Stimulated activated CD4-positive, alpha-beta T cell treated with anti-CD3 and anti-CD28 coated beads, Interleukin-2, amount 100 ng/mL, for 24 hours (primary cell): ENCODE data around the gene C16orf74.

Experiments used
- DNase-seq, 2 donors: peaks; one replicate each; pipeline ENCODE4 v3.0.0-alpha.2; 2020

C16orf74 gene

DNA sequence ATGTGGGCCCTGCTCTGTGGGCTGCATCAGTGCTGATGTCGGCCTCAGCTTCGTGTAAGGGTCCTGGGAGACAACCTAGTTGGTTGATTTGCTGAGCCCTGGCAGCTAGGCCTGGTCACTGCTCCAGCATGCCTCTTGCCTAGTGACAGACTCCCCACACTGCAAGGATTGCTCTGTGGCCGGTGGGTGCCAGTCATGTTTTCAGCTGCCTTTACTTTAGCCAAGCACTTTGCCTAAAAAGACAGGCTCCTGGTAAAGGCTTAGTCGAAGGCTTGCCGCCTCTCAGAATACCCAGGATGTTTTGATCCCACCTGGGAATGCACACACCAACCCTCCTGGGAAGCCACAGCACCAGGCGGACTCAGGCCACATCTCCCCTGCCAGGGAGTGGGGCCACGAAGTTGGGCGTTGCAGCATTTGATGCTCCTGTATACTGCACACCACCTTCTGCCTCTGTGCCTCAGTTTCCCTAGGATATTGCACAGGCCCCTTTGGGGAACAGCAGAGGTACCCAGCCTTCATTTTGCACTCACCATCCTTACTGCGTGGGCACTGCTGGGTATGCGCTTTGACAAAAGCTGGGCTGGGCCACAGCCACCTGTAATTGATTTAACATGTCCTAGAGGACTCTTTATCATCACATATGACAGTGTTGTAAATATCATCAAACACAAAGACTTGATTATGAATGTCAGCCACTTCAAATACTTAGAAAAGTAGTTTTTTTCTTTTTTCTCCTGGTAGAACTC is 82.0 kb downstream of the C16orf74 start:
- DNase-seq = no peak

DNA sequence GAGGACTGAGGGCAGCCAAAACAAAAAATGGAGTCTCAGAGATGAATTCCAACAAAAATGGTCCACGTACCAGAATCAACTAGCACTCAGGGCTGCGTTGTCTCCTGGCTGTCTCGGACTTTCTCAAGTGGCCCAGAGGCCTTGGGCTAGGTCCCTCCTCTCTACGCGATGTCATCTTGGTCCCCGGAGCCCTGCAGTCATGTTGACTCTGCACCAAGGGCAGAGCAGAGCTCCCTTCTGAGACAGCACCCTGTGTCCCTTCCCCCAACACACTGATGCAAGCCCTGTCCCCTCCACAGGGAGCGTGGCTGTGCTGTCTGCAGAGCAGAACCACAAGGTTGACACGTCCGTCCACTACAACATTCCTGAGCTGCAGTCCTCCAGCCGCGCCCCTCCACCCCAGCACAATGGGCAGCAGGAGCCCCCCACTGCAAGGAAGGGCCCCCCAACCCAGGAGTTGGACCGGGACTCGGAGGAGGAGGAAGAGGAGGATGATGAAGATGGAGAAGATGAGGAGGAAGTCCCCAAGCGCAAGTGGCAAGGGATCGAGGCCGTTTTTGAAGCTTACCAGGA is 83.0 kb downstream of the C16orf74 start:
- DNase-seq = no peak

DNA sequence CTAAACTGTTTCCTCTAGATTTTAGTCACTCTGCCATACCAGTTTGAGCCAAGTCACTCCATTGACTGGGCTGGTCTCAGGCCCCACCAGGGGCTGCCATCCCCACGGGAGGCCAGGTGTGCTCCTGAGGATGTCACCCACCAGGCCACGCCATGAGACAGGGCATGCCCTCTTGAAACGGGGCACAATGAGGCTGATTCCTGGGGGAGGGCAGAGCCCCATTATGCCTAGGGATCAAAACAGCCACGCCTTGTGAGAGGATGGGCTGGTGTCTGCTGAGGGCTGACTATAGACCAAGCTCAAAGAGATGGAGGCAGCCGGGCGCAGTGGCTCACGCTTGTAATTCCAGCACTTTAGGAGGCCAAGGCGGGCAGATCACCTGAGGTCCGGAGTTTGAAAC is 83.6 kb downstream of the C16orf74 start:
- DNase-seq = no peak

- DNase-seq = no peak
Observed at GRCh38 chr16:85665929-85666328, 85.0 kb downstream of the C16orf74 start.

- no peak for DNase-seq
Observed at GRCh38 chr16:85665373-85665740, 85.5 kb downstream of the C16orf74 start.

GRCh38 chr16:85664580-85665372 is 86.1 kb downstream of the C16orf74 start:
- DNase-seq = no peak

DNA sequence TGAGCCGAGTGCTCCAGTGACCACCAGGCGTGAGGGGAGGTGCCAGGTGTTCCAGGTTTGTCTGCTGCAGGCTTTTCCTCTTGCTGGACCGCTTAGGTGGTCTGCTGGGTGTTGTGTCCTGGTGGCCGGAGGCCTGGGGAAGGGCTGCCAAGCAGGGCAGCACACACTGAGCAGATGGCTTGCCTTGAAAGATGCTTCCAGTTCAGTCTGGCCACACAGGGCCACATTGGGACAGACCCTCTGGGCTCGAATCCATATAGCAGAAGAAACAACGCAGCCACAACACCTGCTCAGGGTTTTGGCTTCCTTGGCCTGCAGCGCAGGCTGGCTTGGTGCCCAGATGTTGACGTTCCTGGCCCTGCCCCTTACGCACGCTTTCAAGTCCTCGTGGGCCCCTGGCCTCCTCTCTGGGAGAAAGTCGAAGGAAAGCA is 87.0 kb downstream of the C16orf74 start:
- DNase-seq = no peak

DNA sequence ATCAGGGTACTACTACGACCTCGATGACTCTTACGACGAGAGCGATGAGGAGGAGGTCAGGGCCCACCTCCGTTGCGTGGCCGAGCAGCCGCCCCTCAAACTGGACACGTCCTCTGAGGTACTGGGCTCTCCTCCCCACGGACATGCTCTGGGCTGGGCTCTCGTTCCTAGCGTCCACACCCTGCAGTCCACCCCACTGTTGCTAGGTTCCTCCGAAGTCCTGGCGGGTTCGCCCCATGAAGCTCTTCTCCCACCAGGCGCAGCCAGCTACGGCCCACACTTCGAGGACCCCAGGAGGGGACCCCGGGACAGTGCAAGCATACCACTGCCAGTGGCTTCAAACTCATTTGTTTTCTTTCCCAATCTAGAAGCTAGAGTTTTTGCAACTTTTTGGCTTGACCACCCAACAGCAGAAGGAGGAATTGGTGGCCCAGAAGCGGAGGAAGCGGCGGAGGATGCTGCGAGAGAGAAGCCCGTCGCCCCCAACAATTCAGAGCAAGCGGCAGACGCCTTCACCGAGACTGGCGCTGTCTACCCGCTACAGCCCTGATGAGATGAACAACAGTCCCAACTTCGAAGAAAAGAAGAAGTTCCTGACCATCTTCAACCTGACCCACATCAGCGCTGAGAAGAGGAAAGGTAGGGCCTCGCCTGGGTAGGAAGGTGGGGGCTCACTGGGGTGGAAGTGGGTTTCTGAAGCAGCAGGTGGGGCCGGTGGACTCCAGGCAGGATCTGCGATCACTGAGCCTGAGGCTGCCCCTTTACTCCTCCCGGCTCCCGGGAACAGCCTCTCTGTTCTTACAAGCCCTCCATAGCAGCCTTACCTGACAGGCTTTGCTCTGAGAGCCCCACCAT is 87.7 kb downstream of the C16orf74 start:
- no peak for DNase-seq

GRCh38 chr16:85662482-85662812 is 88.4 kb downstream of the C16orf74 start:
- DNase-seq = no peak

DNA sequence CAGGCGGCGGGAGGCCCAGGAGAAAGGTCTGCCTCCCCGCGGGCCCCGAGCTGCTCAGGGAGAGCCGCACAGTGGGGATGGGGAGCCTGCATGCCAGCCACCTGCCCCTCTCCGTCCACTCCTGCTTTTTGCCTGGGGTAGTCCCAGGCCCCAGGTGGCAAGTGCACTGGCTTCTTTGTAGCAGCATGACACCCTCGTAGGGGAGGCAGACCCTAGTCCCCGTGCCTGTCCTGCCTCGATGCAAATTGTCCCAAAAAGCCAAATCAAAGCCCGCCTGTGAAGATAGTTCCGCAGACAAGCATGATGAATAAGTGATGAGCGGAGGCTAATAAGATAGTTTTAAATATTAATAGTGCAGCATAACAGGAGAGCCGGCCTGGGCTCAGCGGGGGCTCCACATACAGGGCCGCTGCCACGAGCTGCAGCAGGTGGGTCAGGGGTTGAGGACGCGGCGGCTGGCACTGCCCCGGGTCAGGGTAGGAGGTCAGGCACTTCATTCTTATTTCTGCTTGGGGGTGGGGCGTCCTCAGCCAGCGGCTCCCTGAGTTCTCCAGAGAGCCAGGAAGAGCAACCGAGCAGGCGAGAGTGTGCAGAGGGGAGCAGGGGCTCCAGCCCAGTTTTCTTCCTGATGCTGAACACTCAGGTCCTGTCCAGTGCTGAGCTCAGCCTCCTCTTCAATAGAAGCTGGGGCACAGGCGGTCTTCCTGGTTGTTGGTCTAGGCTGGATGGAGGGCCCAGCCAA is 89.0 kb downstream of the C16orf74 start:
- DNase-seq = no peak

- no peak for DNase-seq
Observed at GRCh38 chr16:85660843-85661739, 89.8 kb downstream of the C16orf74 start.

DNA sequence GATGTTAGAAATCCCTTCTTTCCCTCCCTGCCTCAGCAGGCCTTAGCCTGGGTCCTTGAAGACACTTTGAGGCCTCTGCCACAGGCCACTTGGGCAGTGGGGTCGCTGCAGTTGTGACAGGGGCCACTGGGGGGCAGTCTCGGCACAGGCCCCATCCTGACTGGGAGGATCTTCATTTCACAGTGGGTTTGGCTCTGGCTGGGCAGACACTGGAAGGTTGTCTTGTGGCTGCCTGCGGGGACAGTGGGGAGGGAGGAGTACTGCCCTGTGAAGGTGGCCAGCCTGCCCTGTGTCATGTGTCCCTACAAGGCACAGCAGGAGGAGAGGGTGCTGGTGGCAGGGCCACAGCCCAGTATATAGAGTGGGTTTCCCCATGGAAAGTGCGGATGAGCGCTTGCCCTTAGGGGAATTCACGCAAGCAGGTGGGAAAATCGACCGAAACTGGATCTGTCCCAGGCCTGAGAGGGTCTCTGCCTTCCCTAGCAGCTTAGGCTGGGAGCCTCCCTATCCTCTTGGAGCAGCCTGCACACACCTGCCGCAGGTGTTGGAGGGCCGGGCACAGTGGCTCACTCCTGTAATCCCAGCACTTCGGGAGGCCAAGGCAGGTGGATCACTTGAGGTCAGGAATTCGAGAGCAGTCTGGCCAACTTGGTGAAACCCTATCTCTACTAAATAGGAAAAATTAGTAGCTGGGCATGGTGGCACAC is 90.9 kb downstream of the C16orf74 start:
- DNase-seq = peak; percentile 76 to 80

DNA sequence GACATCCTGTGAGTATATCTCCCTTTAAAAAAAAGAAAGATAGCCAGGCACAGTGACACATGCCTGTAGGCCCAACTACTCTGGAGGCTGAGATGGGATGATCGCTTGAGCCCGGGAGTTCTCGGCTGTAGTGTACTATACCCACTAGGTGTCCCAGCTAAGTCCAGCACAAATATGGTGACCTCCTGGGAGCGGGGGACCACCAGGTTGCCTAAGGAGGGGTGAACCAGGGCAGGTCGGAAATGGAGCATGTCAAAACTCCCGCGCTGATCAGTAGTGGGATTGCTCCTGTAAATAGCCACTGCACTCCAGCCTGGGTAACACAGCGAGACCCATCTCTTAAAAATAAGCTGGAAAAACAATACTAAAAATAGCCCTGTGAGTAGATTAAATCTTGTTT is 91.6 kb downstream of the C16orf74 start:
- DNase-seq = no peak

DNA sequence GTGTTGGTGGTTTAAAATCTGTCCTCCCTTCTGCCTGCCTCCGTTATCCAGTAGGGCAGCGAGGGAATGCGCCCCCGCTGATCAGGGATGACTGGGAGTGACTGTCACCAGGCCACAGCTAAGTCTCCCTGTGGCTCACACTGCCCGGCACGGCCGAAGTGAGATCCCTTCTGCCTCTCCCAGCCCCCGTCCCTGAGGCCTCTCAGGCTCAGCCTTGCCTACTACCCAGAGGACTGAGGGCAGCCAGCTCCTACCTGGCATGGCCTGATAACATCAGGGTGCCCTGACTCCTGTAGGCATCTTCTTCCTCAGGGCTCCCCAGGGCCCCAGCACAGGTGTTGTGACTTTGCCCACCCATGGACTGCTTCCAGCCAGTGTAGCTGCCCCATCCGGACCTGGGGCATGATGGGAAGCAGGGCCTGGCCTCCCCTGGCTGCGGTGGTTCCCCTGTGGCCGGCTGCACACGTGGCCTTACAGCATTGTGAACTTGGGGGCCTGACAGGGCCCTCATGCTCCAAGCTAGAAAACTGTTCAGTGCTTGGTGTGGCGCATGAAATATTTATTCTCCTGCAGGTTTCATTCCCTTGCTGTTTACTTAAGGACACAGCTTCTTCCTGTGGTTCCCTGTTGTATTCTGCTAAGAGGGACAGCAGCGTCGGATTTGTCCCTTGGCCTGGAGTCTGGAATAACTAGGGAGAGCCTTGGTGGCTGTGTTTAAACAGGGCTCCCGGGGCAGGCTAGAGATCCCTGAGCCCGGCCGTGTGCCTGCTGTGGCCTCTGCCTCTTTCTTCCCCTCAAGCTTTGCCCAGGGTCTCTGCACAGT is 92.2 kb downstream of the C16orf74 start:
- no peak for DNase-seq

- DNase-seq = no peak
Observed at GRCh38 chr16:85657996-85658395, 92.9 kb downstream of the C16orf74 start.
